ENCODE data around the gene SLC25A39.
"Not testable (repeated sequence)": the region's sequence is repeated elsewhere in the genome, so short reads cannot be mapped to it uniquely, and the experiment has no call there.

The SLC25A39 gene

GRCh38 chr17:44353672-44354331 is 29.2 kb upstream of the SLC25A39 start:
- no peak for DNase-seq

GRCh38 chr17:44352828-44353671 is 28.4 kb upstream of the SLC25A39 start:
- DNase-seq: no peak

DNA sequence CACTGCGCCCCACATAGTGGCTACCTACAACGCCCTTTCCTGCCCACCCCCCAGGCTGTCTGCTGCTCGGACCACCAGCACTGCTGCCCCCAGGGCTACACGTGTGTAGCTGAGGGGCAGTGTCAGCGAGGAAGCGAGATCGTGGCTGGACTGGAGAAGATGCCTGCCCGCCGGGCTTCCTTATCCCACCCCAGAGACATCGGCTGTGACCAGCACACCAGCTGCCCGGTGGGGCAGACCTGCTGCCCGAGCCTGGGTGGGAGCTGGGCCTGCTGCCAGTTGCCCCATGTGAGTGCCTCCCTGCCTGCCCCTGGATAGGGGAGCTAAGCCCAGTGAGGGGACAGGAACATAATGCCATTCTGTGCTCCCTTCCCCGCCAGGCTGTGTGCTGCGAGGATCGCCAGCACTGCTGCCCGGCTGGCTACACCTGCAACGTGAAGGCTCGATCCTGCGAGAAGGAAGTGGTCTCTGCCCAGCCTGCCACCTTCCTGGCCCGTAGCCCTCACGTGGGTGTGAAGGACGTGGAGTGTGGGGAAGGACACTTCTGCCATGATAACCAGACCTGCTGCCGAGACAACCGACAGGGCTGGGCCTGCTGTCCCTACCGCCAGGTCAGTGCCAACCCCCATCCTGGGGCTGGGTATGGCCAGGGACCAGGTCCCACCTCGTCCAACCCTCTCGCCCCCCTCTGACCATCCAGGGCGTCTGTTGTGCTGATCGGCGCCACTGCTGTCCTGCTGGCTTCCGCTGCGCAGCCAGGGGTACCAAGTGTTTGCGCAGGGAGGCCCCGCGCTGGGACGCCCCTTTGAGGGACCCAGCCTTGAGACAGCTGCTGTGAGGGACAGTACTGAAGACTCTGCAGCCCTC is 27.6 kb upstream of the SLC25A39 start:
- DNase-seq: no peak

DNA sequence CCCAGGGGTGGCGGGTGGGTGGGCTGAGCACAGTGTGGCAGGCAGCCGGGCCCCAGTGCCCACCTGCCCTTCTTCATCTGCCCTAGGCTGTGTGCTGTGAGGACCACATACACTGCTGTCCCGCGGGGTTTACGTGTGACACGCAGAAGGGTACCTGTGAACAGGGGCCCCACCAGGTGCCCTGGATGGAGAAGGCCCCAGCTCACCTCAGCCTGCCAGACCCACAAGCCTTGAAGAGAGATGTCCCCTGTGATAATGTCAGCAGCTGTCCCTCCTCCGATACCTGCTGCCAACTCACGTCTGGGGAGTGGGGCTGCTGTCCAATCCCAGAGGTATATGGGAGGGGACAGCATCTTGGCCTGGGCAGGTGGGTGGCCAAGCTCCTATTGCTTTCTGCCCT is 26.8 kb upstream of the SLC25A39 start:
- DNase-seq: no peak

DNA sequence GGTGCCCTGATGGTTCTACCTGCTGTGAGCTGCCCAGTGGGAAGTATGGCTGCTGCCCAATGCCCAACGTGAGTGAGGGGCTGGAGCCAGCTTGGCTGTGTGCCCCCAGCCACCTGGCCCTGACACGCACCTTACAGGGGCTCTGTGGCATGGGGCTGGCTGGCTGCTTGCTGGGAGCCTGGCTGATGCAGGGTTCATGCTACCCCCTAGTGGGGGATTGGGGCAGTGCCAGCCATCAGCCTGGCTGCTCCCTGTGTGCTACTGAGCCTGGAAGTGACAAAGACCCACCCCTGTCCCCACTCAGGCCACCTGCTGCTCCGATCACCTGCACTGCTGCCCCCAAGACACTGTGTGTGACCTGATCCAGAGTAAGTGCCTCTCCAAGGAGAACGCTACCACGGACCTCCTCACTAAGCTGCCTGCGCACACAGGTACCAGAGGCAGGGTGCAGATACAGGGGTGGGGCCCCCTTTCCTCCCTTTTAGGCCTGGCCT is 26.2 kb upstream of the SLC25A39 start:
- peak; percentile 50 for DNase-seq

- DNase-seq: no peak
These were observed 25.0 kb upstream of the SLC25A39 start for GRCh38 chr17:44349553-44350070.

GRCh38 chr17:44348988-44349364 is 24.4 kb upstream of the SLC25A39 start:
- no peak for DNase-seq

DNA sequence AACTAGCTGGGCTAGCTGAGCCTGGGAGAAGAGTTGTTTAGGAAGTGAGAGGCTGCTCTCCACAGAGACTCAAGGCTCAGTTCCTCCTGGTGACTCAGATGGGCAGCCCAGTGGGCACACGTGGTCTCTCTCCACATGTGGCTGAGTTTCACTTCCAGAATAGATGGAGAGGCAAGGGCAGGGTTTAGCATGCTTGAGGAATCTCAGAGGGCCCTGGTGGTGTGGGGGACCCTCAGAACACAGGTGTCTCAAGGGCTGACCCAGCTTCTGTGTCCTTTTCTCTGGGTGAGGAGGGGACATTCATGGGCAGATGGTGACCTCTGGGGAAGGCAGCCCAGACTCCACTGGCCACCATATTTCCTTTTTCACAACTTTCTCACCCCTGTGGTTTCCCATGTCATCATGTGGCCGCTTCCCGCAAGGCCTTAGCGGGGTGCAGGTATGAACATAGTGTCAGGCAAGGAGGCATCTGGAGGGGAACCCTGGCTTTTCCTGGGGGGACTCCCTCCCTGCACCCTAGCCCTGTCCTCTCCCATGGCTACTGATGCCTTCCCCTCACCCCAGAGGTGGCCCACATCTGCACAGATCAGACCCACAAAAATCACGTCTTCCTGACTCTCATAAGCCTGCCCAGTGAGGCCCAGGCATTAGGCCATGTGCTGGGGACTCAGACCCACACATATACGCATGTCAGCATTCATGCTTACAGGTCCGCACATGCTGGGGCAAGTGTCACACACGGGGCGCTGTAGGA is 23.8 kb upstream of the SLC25A39 start:
- DNase-seq: no peak

DNA sequence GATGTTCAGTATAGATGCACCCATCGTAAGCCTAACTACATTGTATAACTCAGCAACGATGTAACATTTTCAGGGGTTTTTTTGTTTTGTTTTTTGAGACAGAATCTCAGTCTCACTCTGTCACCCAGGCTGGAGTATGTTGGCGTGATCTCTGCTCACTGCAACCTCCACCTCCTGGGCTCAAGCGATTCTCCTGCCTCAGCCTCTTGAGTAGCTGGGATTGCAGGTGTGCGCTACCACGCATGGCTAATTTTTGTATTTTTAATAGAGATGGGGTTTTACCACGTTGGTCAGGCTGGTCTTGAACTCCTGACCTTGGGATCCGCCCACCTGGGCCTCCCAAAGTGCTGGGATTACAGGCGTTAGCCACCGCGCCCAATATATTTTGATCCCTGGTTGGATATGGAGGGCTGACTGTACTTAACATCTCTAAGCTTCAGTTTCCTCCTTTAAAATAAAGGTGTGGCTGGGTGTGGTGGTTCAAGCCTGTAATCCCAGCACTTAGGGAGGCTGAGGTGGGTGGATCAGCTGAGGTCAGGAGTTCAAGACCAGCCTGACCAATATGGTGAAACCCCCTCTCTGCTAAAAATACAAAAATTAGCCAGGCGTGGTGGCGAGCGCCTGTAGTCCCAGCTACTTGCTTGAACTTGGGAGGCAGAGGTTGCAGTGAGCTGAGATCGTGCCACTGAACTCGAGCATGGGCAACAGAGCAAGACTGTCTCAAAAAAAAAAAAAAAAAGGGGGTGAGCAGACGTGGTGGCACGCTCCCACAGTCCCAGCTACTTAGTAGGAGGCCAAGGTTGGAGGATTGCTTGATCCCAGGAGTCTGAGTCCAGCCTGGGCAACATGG is 22.8 kb upstream of the SLC25A39 start:
- DNase-seq: not testable (repeated sequence)

DNA sequence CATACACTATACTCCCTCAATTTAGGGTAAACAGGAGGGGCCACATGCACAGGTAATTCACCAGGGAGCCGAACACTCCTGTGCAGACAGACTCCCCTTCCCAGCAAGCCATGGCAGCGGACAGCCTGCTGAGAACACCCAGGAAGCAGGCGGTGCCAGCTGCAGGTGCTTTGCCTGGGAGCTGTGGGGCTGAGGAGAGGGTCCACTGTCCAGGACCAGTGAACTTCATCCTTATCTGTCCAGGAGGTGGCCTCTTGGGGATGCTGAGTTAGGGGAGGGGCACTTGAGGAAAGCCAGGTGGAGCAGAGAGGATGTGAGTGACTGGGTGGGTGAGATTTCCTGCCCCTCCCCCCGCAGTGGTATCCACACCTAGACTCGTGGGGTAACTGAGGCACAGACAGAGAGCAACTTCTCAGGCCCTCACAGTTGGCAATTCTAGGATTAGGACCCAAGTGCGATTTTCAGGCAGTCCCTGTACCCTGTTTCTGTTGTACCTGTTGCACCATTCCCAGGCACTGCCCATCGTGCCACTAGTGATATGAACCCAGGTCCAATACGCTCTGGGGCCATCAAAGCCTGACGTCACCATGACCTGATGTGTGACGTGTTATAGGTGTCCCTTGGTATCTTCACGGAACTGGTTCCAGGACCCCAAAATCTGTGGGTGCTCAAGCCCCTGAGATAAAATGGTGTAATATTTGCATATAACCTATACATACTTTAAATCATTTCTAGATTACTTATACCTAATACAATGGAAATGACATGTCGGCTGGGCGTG is 21.6 kb upstream of the SLC25A39 start:
- DNase-seq: no peak

- DNase-seq: peak; percentile 66
These were observed 20.9 kb upstream of the SLC25A39 start for GRCh38 chr17:44345454-44346026.

DNA sequence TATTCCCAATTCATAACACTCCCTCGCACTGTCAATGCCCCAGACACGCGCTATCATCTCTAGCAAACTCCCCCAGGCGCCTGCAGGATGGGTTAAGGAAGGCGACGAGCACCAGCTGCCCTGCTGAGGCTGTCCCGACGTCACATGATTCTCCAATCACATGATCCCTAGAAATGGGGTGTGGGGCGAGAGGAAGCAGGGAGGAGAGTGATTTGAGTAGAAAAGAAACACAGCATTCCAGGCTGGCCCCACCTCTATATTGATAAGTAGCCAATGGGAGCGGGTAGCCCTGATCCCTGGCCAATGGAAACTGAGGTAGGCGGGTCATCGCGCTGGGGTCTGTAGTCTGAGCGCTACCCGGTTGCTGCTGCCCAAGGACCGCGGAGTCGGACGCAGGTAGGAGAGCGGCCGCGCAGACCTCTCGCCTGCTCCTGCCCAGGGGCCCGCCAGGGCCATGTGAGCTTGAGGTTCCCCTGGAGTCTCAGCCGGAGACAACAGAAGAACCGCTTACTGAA is 20.4 kb upstream of the SLC25A39 start, which contains the start of gene GRN:
TSS of gene GRN (plus strand) at position 364 of the 515 bp plus-strand sequence. CDS start 3,863 bp downstream, outside the sequence.
- DNase-seq: peak; percentile 99

DNA sequence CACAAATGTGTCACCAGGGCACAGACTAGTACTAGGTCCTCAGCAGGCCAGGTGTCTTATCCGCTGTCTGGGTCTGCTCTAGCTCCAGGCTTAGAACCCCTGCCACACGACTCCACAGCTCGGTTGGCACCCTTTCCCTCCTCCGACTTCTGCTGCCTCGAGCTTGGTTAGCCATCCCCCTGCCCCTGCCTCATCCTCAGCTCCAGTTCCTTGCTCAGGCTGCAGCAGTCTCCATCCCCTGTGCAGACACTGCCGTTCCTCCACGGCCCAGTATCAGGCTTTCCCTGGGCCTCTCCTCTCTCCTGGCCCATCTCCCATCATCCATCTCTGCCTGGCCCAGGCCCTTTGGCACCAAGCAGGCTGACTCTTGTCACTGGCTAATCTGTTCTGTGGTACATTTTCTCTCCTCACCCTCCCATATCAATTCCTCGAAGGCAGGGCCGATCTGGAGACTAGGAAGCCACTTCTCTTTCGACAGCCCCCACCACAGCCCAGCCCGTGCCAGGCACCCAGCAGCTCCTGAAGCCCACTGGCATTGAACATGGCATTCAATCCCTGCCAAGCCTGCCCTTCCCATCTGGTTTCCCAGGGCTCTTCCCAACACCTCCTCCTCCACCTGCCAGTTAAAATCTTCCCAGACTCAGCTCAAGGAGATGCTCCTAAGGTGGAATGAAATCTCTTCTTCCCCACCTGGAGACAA is 19.0 kb upstream of the SLC25A39 start:
- no peak for DNase-seq

DNA sequence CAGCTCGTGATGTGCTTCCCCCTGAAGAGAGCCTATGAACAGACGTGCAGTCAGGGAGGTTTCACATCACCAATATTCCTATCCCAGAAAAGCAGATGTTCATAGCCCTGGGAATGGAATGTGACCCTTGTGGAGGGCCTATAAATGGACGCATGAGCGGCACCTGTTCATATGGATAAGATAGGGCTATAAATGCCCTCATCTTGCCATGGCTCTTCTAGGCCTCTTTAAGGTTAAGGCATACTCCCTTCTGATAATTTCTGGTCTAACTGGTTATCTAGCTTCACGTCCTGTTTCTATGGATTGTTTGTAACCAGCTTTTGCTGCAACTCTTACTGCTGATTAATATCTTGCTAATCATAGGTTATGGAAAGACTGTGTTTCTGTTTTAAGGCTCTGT is 15.9 kb upstream of the SLC25A39 start:
- not testable (repeated sequence) for DNase-seq

- DNase-seq: no peak
These were observed 14.1 kb upstream of the SLC25A39 start for GRCh38 chr17:44338702-44339101.

GRCh38 chr17:44335968-44336367 is 11.3 kb upstream of the SLC25A39 start:
- DNase-seq: no peak

DNA sequence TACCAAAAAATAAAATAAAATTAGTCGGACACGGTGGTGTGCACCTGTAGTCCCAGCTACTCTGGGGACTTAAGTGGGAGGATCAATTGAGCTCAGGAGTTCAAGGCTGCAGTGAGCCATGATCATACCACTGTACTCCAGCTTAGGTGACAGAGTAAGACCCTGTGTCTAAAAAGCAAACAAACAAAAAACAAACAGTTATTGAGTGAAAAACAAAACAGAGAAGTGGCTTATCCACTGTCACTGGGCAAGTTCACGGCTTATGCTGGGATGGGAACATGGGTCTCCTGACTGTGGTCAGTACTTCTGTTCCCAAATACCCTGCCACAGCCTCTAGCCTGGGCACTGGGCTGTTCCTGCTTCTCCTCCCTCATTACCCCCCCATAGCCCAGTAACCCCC is 10.9 kb upstream of the SLC25A39 start:
- no peak for DNase-seq

- DNase-seq: no peak
These were observed 10.1 kb upstream of the SLC25A39 start for GRCh38 chr17:44334727-44335126.

DNA sequence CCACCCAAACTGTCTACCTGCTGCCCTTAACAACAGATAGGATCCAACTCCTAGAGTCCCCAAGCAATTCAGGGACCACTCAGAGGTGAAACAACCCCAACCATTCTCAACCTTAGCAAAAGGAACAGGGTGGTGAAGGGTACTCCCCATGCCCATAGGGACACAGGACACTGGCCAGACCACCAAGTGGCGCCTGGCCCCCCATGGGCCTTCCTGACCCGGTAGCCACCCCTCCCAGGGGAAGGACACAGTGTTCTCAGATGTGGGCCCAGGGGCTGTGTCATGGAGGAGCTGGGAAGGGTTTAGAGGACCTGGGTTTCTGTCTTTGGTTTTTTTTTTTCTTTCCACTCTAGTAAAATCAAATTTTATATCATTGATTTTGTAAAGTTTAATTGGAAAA is 9.7 kb upstream of the SLC25A39 start:
- no peak for DNase-seq
